GM23338 (cell line): ENCODE measurements around the gene GPATCH2. TPM values are rescaled to one million over a fixed set of nuclear protein-coding genes. Genes with fewer than 3 reads are reported as not detected.

Source experiments
- ATAC-seq: fragments of 200-7000 bp; cut with Tn5 transposase; 3 replicates; pipeline ENCODE4 v1.9.1; 2020
- DNase-seq: peaks from one replicate; pipeline ENCODE4 v3.0.0-alpha.2; 2015; ENCODE audit warnings: low spot score
- H2AFZ ChIP-seq: fragments of 200-600 bp; sonication (generic); 2 replicates; pipeline ENCODE4 v1.8.0; 2016; ENCODE audit warnings: antibody characterized with exemption, mild to moderate bottlenecking, moderate library complexity
- H3F3A ChIP-seq: fragments of 200-600 bp; sonication (generic); replicated peaks from 2 replicates; pipeline ENCODE4 v1.8.0; 2017; ENCODE audit warnings: antibody characterized with exemption, mixed run types, low read depth
- H3K27ac ChIP-seq: fragments of 200-600 bp; sonication (generic); 2 replicates; pipeline ENCODE4 v1.6.1; 2016; ENCODE audit warnings: low read depth
- H3K27me3 ChIP-seq: fragments of 200-600 bp; sonication (generic); 2 replicates; pipeline ENCODE4 v1.8.0; 2016; ENCODE audit warnings: mild to moderate bottlenecking, mixed run types, moderate library complexity; ENCODE audit not compliant: insufficient read depth
- H3K36me3 ChIP-seq: fragments of 200-600 bp; sonication (generic); 2 replicates; pipeline ENCODE4 v1.8.0; 2016; ENCODE audit warnings: mild to moderate bottlenecking; ENCODE audit not compliant: insufficient read depth
- H3K4me1 ChIP-seq: fragments of 200-600 bp; sonication (generic); 2 replicates; pipeline ENCODE4 v1.8.0; 2016; ENCODE audit warnings: mild to moderate bottlenecking, moderate library complexity; ENCODE audit not compliant: insufficient read depth
- H3K4me2 ChIP-seq: fragments of 200-600 bp; sonication (generic); 2 replicates; pipeline ENCODE4 v1.7.1; 2017; ENCODE audit warnings: mixed run types
- H3K4me3 ChIP-seq: fragments of 200-600 bp; sonication (generic); 2 replicates; pipeline ENCODE4 v1.6.1; 2016; ENCODE audit warnings: mixed run types
- H3K79me2 ChIP-seq: fragments of 200-600 bp; sonication (generic); replicated peaks from 2 replicates; pipeline ENCODE4 v1.8.0; 2017; ENCODE audit warnings: mild to moderate bottlenecking; ENCODE audit not compliant: insufficient read depth
- H3K9me2 ChIP-seq: fragments of 200-600 bp; sonication (generic); 2 replicates; pipeline ENCODE4 v1.8.0; 2017; ENCODE audit not compliant: insufficient read depth
- H4K20me1 ChIP-seq: fragments of 200-600 bp; sonication (generic); replicated peaks from 2 replicates; pipeline ENCODE4 v1.8.0; 2017; ENCODE audit warnings: mild to moderate bottlenecking; ENCODE audit not compliant: insufficient read depth
- H3K27ac Mint-ChIP-seq: 2 replicates; pipeline ENCODE4 v1.8.0; 2020; ENCODE audit warnings: inconsistent platforms, mild to moderate bottlenecking, moderate library complexity, mixed read lengths
- H3K27me3 Mint-ChIP-seq: 3 replicates; pipeline ENCODE4 v1.8.0; 2022; ENCODE audit warnings: low read depth, mild to moderate bottlenecking, moderate library complexity, mixed read lengths, inconsistent platforms; ENCODE audit not compliant: insufficient read depth, poor library complexity
- H3K36me3 Mint-ChIP-seq: 3 replicates; pipeline ENCODE4 v1.8.0; 2021; ENCODE audit warnings: low read depth, mild to moderate bottlenecking, inconsistent platforms, moderate library complexity, mixed read lengths
- H3K4me1 Mint-ChIP-seq: 3 replicates; pipeline ENCODE4 v1.8.0; 2020; ENCODE audit warnings: mild to moderate bottlenecking, inconsistent platforms, mixed read lengths
- H3K4me3 Mint-ChIP-seq: 3 replicates; pipeline ENCODE4 v1.8.0; 2021; ENCODE audit warnings: moderate library complexity, mild to moderate bottlenecking, inconsistent platforms, mixed read lengths
- H3K9me3 Mint-ChIP-seq: 3 replicates; pipeline ENCODE4 v1.8.0; 2020; ENCODE audit warnings: moderate library complexity, mild to moderate bottlenecking, inconsistent platforms, mixed read lengths
- EZH2 ChIP-seq: fragments of 200-600 bp; sonication (generic); IDR thresholded peaks from one replicate; pipeline ENCODE4 v1.8.0; 2017; ENCODE audit warnings: antibody characterized with exemption, mild to moderate bottlenecking, low read depth; ENCODE audit not compliant: unreplicated experiment
- JUNB ChIP-seq: IDR thresholded peaks from one replicate; pipeline ENCODE4 v1.6.1; 2016; ENCODE audit warnings: antibody characterized with exemption; ENCODE audit not compliant: unreplicated experiment
- NANOG ChIP-seq: IDR thresholded peaks from 2 replicates; pipeline ENCODE4 v1.6.1; 2016; ENCODE audit warnings: antibody characterized with exemption, borderline replicate concordance
- POLR2AphosphoS5 ChIP-seq: IDR thresholded peaks from 2 replicates; pipeline ENCODE4 v1.6.1; 2016; ENCODE audit warnings: antibody characterized with exemption, low read depth
- STAT1 ChIP-seq: IDR thresholded peaks from one replicate; pipeline ENCODE4 v1.6.1; 2016; ENCODE audit warnings: antibody characterized with exemption; ENCODE audit not compliant: unreplicated experiment
- ZNF331 ChIP-seq: fragments of 250-450 bp; sonication (Bioruptor Pico); IDR thresholded peaks from 2 replicates; pipeline ENCODE4 v1.5.0; 2020; ENCODE audit warnings: low read depth, mild to moderate bottlenecking, moderate library complexity
- polyA plus RNA-seq: library from polyadenylated mRNA; unstranded; fragments of >200 nt; fragmentation: Nextera tagmentation; extraction: Ambion mirVana; gene quantifications from 2 replicates; pipeline ENCODE4 v1.2.1, GENCODE V29; 2016
- total RNA-seq: library from RNA; depleted of rRNA; stranded (reverse); fragments of >200 nt; shearing (Covaris generic); gene quantifications from 2 replicates; pipeline ENCODE4 v1.2.3, GENCODE V29; 2014
- TF ChIP-seq, protein P1 (sequence below): fragments of 250-450 bp; sonication (Bioruptor Pico); IDR thresholded peaks from 2 replicates; pipeline ENCODE4 v1.5.0; 2020; ENCODE audit warnings: mild to moderate bottlenecking, moderate library complexity
- TF ChIP-seq, protein P2 (sequence below): IDR thresholded peaks from 2 replicates; pipeline ENCODE4 v1.6.1; 2016; ENCODE audit warnings: antibody characterized with exemption
- TF ChIP-seq, protein P3 (sequence below), 2 experiments: fragments of 200-600 bp in 1 of 2; sonication (generic) in 1 of 2; conservative IDR thresholded peaks; 2 replicates each; pipeline versions ENCODE4 v1.5.1 to v1.6.1; 2016 to 2017; ENCODE audit warnings: antibody characterized with exemption in 2 of 2, low read depth in 2 of 2, mild to moderate bottlenecking in 2 of 2, moderate library complexity in 1 of 2

Gene GPATCH2
- total and polyA plus RNA-seq, 2 experiments from 2014 or later, result 12.3 to 26.7 TPM

DNA sequence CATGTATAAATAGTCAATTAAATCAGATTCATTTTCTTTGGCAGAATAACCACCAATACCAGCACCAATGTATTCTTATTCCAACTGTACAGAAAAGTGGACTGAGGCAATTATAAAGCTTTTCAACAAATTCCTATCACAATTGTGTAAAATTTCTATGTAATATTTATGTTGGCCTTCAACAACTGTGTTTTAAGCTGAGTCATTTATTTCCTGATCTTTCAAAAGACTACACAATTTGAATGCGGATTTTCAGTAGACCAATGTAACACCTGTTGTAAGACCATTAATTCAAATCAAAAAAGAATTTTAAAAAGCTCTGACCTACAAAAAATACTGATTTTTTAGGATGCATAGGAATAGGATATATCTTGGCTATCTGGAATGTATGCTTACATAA, 25.5 kb downstream of the GPATCH2 start (continued):
- TF ChIP-seq, protein P1, sequence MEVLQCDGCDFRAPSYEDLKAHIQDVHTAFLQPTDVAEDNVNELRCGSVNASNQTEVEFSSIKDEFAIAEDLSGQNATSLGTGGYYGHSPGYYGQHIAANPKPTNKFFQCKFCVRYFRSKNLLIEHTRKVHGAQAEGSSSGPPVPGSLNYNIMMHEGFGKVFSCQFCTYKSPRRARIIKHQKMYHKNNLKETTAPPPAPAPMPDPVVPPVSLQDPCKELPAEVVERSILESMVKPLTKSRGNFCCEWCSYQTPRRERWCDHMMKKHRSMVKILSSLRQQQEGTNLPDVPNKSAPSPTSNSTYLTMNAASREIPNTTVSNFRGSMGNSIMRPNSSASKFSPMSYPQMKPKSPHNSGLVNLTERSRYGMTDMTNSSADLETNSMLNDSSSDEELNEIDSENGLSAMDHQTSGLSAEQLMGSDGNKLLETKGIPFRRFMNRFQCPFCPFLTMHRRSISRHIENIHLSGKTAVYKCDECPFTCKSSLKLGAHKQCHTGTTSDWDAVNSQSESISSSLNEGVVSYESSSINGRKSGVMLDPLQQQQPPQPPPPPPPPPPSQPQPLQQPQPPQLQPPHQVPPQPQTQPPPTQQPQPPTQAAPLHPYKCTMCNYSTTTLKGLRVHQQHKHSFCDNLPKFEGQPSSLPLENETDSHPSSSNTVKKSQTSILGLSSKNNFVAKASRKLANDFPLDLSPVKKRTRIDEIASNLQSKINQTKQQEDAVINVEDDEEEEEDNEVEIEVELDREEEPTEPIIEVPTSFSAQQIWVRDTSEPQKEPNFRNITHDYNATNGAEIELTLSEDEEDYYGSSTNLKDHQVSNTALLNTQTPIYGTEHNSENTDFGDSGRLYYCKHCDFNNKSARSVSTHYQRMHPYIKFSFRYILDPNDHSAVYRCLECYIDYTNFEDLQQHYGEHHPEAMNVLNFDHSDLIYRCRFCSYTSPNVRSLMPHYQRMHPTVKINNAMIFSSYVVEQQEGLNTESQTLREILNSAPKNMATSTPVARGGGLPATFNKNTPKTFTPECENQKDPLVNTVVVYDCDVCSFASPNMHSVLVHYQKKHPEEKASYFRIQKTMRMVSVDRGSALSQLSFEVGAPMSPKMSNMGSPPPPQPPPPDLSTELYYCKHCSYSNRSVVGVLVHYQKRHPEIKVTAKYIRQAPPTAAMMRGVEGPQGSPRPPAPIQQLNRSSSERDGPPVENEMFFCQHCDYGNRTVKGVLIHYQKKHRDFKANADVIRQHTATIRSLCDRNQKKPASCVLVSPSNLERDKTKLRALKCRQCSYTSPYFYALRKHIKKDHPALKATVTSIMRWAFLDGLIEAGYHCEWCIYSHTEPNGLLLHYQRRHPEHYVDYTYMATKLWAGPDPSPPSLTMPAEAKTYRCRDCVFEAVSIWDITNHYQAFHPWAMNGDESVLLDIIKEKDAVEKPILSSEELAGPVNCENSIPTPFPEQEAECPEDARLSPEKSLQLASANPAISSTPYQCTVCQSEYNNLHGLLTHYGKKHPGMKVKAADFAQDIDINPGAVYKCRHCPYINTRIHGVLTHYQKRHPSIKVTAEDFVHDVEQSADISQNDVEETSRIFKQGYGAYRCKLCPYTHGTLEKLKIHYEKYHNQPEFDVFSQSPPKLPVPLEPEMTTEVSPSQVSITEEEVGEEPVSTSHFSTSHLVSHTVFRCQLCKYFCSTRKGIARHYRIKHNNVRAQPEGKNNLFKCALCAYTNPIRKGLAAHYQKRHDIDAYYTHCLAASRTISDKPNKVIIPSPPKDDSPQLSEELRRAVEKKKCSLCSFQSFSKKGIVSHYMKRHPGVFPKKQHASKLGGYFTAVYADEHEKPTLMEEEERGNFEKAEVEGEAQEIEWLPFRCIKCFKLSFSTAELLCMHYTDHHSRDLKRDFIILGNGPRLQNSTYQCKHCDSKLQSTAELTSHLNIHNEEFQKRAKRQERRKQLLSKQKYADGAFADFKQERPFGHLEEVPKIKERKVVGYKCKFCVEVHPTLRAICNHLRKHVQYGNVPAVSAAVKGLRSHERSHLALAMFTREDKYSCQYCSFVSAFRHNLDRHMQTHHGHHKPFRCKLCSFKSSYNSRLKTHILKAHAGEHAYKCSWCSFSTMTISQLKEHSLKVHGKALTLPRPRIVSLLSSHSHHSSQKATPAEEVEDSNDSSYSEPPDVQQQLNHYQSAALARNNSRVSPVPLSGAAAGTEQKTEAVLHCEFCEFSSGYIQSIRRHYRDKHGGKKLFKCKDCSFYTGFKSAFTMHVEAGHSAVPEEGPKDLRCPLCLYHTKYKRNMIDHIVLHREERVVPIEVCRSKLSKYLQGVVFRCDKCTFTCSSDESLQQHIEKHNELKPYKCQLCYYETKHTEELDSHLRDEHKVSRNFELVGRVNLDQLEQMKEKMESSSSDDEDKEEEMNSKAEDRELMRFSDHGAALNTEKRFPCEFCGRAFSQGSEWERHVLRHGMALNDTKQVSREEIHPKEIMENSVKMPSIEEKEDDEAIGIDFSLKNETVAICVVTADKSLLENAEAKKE (CRISPR knock-in tag), result no peak
- TF ChIP-seq ZNF331 (CRISPR knock-in tag) (no peak), NANOG (no peak)

DNA sequence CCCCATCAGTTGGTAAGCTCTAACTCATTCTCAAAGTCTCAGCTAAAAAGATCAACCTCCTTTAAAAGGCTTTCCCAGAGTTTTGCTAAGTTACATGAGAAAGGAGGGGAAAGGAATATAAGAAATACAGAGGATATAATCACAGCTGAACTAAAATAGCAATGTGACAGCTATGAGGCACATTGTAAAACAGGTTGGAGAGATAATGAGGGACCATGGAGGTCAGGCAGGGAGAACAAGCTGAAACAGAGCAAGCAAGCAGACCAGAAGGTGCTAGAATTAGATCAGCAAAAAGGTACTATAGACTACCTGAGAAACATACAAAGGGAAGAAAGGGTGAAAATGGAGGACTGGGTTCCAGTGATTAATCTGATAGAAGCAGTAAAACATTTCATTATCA, 28.5 kb downstream of the GPATCH2 start:
- Histone ChIP-seq H3K79me2 (no peaks in the 10 kb centered on the region), H3K4me1 (no peaks in the 10 kb centered on the region), H3K27ac (no peak overlapping the region), H3K27me3 (no peaks in the 10 kb centered on the region), H3K4me2 (no peak overlapping the region), H2AFZ (no peak overlapping the region), H3K9me2 (no peaks in the 10 kb centered on the region), H3K4me3 (no peak overlapping the region), H3F3A (no peaks in the 10 kb centered on the region), H3K36me3 (no peaks in the 10 kb centered on the region), H4K20me1 (no peaks in the 10 kb centered on the region)
- peaks cover 2% of the 10 kb centered on the region for H3K27me3 Mint-ChIP-seq
- no peaks in the 10 kb centered on the region; the same call in 2 of the 3 replicates for H3K36me3 Mint-ChIP-seq
- no peak for ATAC-seq
- no peak overlapping the region for H3K4me3 Mint-ChIP-seq
- no peaks in the 10 kb centered on the region for H3K4me1 Mint-ChIP-seq
- H3K27ac Mint-ChIP-seq, result peak overlapping the region; percentile 10; the same call in 1 of the 2 replicates
- no peaks in the 10 kb centered on the region for H3K9me3 Mint-ChIP-seq
- no peak for DNase-seq
- TF ChIP-seq ZNF331 (CRISPR knock-in tag) (no peak), POLR2AphosphoS5 (no peak), EZH2 (no peak), NANOG (no peak), JUNB (no peak), STAT1 (no peak)
- TF ChIP-seq, protein P2, sequence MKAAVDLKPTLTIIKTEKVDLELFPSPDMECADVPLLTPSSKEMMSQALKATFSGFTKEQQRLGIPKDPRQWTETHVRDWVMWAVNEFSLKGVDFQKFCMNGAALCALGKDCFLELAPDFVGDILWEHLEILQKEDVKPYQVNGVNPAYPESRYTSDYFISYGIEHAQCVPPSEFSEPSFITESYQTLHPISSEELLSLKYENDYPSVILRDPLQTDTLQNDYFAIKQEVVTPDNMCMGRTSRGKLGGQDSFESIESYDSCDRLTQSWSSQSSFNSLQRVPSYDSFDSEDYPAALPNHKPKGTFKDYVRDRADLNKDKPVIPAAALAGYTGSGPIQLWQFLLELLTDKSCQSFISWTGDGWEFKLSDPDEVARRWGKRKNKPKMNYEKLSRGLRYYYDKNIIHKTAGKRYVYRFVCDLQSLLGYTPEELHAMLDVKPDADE, result no peak
- TF ChIP-seq, protein P3, sequence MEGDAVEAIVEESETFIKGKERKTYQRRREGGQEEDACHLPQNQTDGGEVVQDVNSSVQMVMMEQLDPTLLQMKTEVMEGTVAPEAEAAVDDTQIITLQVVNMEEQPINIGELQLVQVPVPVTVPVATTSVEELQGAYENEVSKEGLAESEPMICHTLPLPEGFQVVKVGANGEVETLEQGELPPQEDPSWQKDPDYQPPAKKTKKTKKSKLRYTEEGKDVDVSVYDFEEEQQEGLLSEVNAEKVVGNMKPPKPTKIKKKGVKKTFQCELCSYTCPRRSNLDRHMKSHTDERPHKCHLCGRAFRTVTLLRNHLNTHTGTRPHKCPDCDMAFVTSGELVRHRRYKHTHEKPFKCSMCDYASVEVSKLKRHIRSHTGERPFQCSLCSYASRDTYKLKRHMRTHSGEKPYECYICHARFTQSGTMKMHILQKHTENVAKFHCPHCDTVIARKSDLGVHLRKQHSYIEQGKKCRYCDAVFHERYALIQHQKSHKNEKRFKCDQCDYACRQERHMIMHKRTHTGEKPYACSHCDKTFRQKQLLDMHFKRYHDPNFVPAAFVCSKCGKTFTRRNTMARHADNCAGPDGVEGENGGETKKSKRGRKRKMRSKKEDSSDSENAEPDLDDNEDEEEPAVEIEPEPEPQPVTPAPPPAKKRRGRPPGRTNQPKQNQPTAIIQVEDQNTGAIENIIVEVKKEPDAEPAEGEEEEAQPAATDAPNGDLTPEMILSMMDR (conservative IDR thresholded peaks at IDR 0.05; ENCODE audit: low read depth in 2 of 2), result no peak
